ENCODE data around the gene ARHGAP23. TPM values are rescaled to one million over a fixed set of nuclear protein-coding genes. Genes with fewer than 3 reads are reported as not detected.
"Not testable (repeated sequence)": the region's sequence is repeated elsewhere in the genome, so short reads cannot be mapped to it uniquely, and the experiment has no call there.

Gene ARHGAP23
- polyA plus RNA-seq, 12 donors, result 23.7 to 49.5 (median 33.9) TPM; not detected in 1

- DNase-seq, result peak; percentile 52
Observed at GRCh38 chr17:38421171-38421841, 7.0 kb upstream of the ARHGAP23 start.

- DNase-seq, result no peak
Observed at GRCh38 chr17:38421871-38422827, 6.1 kb upstream of the ARHGAP23 start.

GRCh38 chr17:38424297-38424972, 3.8 kb upstream of the ARHGAP23 start:
- DNase-seq, result no peak

GRCh38 chr17:38425031-38425430, 3.2 kb upstream of the ARHGAP23 start:
- DNase-seq, result no peak

DNA sequence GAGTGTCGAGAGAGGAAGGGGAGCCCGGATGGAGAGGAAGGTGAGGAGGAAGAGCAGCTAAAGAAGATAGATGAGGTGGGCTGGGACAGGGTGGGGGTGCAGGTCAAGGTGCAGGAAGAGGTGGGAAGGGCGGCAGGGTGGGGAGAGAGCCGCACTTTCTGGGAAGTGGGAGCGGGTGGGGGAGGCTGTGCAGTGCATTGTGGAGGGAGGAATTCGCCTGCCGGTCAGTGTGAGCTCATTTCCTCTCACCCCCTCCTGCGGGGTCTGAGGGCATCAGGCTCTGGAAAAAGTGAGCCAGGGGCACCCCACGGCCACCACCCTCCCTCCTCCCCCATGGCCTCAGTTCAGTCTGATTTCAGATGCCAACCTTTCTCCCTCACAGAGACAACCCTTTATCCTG, 2.5 kb upstream of the ARHGAP23 start:
- DNase-seq, result no peak

DNA sequence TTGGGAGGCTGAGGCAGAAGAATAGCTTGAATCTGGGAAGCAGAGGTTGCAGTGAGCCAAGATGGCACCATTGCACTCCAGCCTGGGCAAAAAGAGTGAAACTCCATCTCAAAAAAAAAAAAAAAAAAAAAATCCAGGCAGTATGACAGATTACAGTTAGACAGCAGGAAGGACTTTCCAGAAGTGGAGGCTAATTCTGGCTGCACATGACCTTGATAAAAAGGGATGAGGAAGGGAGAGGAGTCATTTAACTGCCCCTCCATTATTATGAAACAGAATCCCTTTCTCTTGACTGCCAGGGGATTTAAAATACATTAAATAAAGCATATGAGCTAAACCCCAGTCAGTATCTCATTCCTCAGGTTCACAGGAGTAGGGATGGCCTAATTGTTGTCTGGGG, 1.8 kb upstream of the ARHGAP23 start:
- no peak for DNase-seq

DNA sequence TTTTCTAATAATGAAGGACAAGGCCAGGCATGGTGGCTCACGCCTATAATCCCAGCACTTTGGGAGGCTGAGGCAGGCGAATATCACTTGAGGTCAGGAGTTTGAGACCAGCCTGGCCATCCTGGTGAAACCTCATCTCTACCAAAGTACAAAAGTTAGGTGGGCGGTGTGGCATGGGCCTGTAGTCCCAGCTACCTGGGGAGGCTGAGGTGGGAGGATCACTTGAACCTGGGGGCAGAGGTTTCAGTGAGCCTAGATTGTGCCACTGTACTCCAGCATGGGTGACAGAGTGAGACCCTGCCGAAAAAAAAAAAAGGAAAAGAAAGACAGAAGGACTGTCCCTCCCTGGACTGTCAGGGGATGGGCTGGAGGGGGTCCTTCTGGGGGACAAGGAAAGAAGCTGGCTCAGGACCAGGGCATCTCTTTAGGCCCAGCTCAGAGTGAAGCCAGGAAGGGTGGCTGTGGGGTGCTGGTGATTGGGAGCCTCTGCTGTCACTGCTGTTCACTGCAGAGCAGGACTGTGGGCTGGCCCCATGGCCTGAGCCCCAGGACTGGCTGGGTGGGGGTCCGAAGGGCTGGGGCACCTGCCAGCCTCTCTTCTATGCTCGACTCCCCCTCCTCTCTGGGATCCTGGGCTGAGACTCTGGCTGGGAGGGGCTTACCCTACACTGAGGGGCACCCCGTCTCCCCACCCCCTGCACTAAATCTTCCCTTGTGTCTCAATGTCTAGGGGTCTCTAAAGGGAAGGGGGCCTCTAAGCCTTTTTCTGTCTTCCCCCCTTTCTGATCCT, 909 bp upstream of the ARHGAP23 start:
- no peak for DNase-seq

DNA sequence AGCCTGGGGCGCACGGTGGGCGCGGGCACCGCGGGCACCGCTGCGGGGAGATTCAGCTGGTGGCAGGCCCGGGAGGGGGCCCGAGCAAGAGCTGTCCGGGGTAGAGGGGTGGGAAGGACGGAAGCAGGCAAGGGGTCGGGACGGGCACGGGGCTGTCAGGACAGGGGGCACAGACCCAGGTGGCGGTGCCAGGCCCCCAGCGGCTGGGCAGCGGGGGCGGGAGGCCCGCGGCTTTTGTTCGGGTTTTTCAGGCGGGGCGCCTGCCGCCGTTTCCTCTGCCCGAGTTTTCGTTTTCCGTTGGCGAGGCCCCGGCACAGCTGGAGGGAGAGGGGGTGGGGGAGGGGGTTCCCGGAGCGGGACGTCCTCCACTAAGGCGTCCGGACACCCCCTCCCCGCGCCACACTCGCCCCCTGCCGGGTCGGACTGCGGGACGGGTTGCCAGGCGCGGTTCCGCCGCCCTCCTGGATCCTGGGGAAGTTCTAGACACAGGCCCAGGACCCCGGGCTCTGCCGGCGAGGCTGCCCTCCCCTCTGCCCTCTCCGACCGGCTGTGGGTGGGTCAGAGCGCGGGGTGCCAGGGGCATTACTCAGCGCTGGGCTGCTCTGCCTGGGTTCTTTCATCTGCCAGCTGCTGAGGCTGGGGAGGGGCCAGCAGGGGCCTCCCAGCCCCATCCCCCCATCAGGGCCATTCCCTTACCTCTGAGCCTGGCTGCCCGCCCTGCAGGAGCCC, 543 bp downstream of the ARHGAP23 start:
- DNase-seq, result peak; percentile 59

- no peak for DNase-seq
Observed at GRCh38 chr17:38429476-38430100, 1.3 kb downstream of the ARHGAP23 start.

GRCh38 chr17:38430316-38430715, 2.1 kb downstream of the ARHGAP23 start:
- no peak for DNase-seq

GRCh38 chr17:38430822-38431221, 2.6 kb downstream of the ARHGAP23 start:
- DNase-seq, result no peak

- DNase-seq, result no peak
Observed at GRCh38 chr17:38431346-38432145, 3.3 kb downstream of the ARHGAP23 start.

DNA sequence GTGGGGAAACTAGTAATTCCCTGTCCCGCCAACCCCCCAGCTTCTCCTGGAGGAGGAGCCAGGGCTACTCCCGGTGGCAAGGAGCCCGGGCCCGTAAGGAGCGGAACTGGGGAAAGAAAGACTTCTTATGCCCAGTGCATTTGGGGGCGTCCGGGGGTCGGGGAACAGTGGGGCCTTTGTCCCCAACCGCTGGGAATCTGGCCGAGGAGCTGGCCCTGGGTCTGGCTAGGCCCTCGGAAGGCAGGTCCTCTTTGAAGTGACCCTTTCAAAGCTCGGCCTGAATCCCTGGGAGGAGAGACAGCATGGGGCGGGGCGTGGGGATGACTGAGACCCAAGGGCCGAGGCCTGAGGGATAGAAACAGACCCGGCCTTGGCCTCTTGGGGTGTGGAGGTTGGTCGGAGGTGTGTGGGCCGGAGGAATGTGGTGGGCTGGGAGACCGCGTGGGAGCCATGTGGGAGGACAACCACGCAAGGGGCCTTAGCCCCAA, 6.0 kb downstream of the ARHGAP23 start:
- DNase-seq, result no peak

- no peak for DNase-seq
Observed at GRCh38 chr17:38435795-38436194, 7.5 kb downstream of the ARHGAP23 start.

DNA sequence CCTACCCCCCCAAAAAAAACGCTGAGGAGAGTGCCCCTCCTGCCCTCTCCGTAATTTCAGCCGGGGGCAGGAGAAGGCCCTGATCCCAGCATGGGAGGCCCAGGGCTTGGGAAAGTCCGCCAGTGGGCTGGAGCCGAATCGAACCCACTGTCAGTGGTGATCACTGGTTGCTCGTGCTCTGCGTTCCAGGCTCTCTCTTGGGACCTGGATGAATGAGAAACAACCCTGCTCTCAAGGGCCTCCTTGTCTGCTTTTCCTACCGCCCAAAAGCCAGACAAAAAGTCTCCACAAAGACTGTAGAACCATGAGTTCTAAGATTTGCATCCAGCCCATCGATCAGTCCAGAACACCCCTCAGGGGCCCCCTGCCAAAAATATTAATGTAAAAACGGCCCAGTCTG, 8.1 kb downstream of the ARHGAP23 start:
- DNase-seq, result no peak

GRCh38 chr17:38437313-38437712, 9.0 kb downstream of the ARHGAP23 start:
- not testable (repeated sequence) for DNase-seq

- DNase-seq, result no peak
Observed at GRCh38 chr17:38439436-38439835, 11.2 kb downstream of the ARHGAP23 start.

- DNase-seq, result no peak
Observed at GRCh38 chr17:38440614-38441397, 12.5 kb downstream of the ARHGAP23 start.

Measured in muscle of arm (tissue), 12 donors.